Esophagus squamous epithelium (tissue), 4 donors: Measurements from ENCODE around the gene KCNMA1.

Source experiments
- CTCF ChIP-seq, 6 experiments: fragments of 450-650 bp in 4 of 6; fragments of 200-600 bp in 2 of 6; sonication (generic) in 2 of 6; IDR thresholded peaks; one replicate each; pipeline ENCODE4 v1.5.1; 2016 to 2019; ENCODE audit warnings: antibody characterized with exemption in 6 of 6, mild to moderate bottlenecking in 4 of 6, moderate library complexity in 4 of 6
- POLR2A ChIP-seq, 4 donors: fragments of 450-650 bp; IDR thresholded peaks; one replicate each; pipeline ENCODE4 v1.6.1; 2017; ENCODE audit warnings: antibody characterized with exemption in 4 of 4, mild to moderate bottlenecking in 4 of 4, moderate library complexity in 3 of 4

- TF ChIP-seq CTCF (IDR thresholded peaks at IDR 0.05) (no peak), POLR2A (IDR thresholded peaks at IDR 0.05) (no peak)
Observed at GRCh38 chr10:76884673-76885275, 752.8 kb downstream of the KCNMA1 start.
